HG02623 (cell line): ENCODE data around the gene HCN1.
"Not testable (repeated sequence)": the region's sequence is repeated elsewhere in the genome, so short reads cannot be mapped to it uniquely, and the experiment has no call there.

Experiments
- ATAC-seq: cut with Tn5 transposase; IDR thresholded peaks from one replicate; pipeline ENCODE4 v1.9.1; 2021; ENCODE audit warnings: moderate library complexity; ENCODE audit not compliant: unreplicated experiment

The HCN1 gene

DNA sequence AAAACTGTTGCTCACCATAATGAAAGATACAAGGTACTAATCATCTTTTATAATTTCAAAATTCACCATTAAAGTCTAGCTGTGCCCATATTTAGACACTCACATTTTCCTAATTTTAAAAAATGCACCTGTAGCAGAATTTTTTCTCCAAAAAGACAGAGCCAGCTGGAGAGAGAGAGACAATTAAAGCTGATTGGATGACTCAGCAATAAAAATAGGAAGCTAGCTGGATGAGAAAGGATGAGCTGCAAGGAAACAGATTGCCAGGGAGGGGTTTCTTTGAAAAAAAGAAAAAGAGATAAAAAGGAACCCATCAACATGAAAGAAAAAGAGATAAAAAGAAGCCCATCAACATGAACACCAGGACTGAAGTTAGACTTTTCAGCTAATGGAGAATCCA is 73.8 kb downstream of the HCN1 start:
- no peak for ATAC-seq

GRCh38 chr5:45617859-45618416 is 78.2 kb downstream of the HCN1 start:
- no peak for ATAC-seq

DNA sequence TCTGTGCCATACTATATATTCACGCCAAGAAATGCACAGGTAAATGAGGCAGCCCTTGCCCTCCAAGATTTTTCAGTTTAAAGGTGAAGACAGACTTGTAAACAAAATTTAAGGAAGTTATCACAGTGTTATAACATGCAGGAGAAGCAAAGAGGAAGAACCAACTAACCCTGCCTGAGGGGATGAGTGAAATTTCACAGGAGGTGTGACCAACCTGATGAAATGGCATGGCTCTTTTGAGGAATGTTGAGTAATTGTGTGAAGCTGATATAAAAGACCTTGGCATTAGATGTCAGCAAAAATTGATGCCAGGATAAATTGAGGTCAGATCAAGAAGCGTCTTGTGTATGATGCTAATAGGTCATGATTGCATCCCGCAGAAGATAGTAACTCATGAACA is 86.5 kb downstream of the HCN1 start:
- no peak for ATAC-seq

- ATAC-seq, result no peak
Measured at GRCh38 chr5:45604092-45604491, 92.1 kb downstream of the HCN1 start.

GRCh38 chr5:45601424-45601823 is 94.8 kb downstream of the HCN1 start:
- no peak for ATAC-seq

DNA sequence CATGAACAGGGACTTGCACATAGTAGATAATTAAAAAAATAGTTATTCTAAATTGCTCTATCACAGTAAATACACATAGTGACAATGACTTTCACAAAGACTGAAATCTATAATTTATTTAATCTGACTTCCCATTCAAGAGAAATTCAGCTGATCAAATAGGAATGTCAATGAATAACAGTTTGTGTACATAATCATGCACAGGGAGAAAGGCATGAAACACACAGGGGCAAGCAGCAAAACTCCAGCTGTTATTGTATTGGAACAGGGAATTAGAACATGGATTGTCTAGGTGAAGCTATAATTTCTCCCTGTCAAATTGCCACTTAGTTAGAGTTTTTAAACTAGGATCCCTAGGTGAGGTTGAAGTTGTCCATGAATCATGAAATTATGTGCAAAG is 99.9 kb downstream of the HCN1 start:
- ATAC-seq, result no peak

DNA sequence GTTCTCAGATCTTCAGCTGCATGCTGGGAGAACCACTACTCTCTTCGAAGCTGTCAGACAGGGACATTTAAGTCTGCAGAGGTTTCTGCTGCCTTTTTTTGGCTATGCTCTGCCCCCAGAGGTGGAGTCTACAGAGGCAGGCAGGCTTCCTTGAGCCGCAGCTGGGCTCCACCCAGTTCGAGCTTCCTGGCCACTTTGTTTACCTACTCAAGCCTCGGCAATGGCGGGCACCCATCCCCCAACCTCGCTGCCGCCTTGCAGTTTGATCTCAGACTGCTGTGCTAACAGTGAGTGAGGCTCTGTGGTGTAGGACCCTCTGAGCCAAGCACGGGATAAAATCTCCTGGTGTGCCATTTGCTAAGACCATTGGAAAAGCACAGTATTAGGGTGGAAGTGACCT is 110.2 kb downstream of the HCN1 start:
- not testable (repeated sequence) for ATAC-seq

DNA sequence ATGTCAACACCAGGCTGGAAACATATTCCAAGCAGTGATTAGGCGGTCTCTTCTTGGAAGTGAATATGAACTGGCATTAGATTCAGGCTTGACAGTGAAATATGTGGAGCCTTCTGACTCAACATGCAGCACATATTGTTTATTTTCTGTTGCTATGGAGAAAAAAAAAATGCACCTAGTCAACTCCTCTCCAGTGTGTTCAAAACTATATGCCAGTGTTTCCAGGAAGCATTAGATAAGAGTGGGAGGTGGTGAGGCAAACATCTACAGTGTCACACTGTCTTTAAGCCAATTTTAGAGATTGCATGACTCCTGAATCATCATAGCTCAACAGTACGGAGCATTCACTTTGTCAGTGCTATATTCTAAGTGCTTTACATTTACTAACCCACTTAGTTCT is 117.9 kb downstream of the HCN1 start:
- no peak for ATAC-seq

GRCh38 chr5:45568813-45569212 is 127.4 kb downstream of the HCN1 start:
- ATAC-seq, result no peak

DNA sequence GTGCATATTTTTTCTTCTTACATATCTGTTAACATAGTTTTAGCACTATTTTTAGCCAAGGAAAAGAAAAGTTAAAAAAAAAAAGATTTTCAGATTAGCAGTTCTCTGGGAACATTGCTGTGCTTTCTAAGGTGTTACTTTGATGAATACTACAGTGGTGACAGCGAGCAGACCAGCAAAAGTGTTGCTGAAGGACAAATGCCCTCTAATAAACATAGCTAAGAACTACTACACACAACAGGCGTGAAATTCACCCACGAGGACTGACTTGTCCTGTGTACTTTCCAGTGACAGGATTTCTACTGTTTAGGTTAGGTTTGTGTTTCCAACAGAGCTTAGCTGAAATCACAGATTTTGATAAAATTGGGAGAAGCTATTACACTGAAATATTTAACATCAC is 153.8 kb downstream of the HCN1 start:
- no peak for ATAC-seq

- no peak for ATAC-seq
Measured at GRCh38 chr5:45533663-45534062, 162.5 kb downstream of the HCN1 start.

GRCh38 chr5:45532826-45533624 is 163.2 kb downstream of the HCN1 start:
- no peak for ATAC-seq

DNA sequence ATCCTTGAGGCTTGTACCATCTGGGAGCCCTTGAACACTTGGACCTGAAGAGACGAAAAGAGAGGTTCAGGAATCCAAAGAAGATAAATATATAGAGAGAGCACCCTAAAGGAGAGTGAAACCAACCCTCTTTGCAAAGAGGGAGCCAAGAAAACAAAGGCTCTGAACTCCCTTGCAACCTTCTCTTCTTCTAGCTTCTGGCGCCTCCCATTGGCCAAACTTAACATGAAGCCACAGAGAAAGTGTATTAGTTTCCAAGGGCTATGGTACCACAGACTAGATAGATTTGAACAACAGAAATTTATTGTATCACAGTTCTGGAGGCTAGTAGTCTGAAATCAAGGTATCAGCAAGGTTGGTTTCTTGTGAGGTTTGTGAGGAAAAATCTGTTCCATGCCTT is 175.1 kb downstream of the HCN1 start:
- ATAC-seq, result no peak

DNA sequence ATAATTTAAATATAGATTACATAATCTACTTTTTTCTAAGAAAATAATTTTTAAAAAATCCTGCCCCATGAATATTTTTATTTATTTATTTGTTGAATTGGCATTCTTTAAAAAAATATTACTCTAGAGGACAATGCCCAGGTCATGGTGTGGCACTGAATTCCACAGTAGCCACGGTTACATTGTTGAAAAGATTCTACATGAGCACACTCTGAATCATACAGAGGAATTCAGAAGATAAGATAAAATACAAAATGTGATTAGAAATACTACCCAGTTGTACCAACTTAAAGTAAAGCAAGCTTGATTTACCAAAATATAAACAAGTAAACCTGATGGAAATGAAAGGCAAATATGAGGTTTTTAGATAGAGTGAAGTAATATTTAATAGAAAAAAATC is 183.7 kb downstream of the HCN1 start:
- no peak for ATAC-seq

- no peak for ATAC-seq
Measured at GRCh38 chr5:45509371-45509770, 186.8 kb downstream of the HCN1 start.

- no peak for ATAC-seq
Measured at GRCh38 chr5:45508135-45508534, 188.0 kb downstream of the HCN1 start.

DNA sequence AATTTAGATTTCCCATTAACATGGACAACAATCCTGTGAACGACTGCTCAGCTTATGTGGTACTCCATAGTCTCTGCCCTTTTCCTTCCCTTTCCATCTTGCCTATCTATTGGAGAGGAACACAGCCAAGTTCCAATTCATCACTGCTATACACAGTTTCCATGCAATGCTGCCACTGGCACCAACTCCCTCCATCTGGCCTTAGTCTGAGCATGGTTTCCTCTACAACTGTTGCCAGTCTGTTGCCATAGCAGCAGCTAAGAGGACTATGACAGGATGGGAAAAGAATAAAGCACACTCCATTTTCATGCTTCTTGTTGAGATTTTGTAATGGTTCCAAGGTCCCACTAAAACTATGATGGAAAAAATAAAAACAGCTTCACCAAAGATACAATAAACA is 189.0 kb downstream of the HCN1 start:
- ATAC-seq, result no peak

DNA sequence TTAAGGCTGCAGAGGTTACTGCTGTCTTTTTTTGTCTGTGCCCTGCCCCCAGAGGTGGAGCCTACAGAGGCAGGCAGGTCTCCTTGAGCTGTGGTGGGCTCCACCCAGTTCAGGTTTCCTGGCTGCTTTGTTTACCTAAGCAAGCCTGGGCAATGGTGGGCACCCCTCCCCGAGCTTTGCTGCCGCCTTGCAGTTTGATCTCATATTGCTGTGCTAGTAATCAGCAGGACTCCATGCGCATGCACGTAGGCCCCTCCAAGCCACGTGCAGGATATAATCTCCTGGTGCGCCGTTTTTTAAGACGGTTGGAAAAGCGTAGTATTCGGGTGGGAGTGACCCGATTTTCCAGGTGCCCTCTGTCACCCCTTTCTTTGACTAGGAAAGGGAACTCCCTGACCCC is 197.2 kb downstream of the HCN1 start:
- not testable (repeated sequence) for ATAC-seq

- ATAC-seq, result no peak
Measured at GRCh38 chr5:45491368-45491767, 204.8 kb downstream of the HCN1 start.

DNA sequence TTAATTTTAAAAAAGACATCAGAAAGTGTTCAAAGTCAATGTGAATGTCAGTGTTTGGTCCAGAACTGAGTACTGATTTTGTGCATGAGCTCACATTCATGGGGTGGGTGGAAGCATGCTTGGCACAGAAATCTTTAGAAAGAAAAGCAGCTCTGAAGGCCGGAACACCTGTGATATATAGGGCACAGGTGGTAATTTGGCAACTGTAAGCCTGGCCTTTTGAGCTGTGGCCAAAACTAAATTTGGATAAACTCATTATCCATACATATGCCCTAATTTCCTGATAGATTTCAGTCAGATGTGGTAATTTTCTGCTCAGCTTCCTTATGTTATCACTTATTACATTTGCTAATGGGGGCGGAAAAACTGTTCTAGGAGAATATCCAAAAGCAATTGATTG is 211.4 kb downstream of the HCN1 start:
- no peak for ATAC-seq

GRCh38 chr5:45454114-45454513 is 242.1 kb downstream of the HCN1 start:
- ATAC-seq, result peak; percentile 97

- ATAC-seq, result not testable (repeated sequence)
Measured at GRCh38 chr5:45444856-45445255, 251.3 kb downstream of the HCN1 start.

DNA sequence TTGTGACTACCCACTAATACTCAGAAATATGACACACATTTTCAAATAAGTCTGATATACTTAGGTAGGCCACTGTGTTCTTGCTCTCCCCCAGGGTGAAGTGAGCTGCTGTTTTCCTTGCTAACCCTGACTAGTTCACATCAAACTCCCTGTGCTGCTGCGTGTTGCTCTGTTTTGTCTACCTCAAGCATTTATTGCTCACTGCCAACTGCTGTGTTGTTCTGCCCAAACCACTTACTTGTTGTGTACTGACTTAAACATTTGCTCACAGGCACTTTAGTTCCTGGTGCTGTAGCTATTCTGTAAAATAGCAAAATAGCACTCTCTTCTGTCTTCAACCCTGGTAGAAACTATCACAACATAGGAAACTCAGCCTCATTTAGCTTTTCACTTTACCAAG is 255.7 kb downstream of the HCN1 start:
- no peak for ATAC-seq
